Lung (tissue), 12 donors: ENCODE results near the gene MTRR. TPM values are rescaled to one million over a fixed set of nuclear protein-coding genes. Genes with fewer than 3 reads are reported as not detected.

Experiments used
- ATAC-seq: fragments of 200-7000 bp; cut with Tn5 transposase; one replicate; pipeline ENCODE4 v1.9.1; 2020; ENCODE audit warnings: moderate number of reproducible peaks; ENCODE audit not compliant: insufficient read depth, low FRiP score
- DNase-seq, 3 donors: peaks; one replicate each; pipeline ENCODE4 v3.0.0-alpha.2; 2013 to 2017
- H3K27ac ChIP-seq, 2 donors: one replicate each; pipeline ENCODE4 v1.5.1; 2013; ENCODE audit warnings: mild to moderate bottlenecking in 2 of 2, moderate library complexity in 2 of 2, control low read depth in 1 of 2, inconsistent platforms in 1 of 2, low read depth in 1 of 2, low read length in 1 of 2
- H3K27me3 ChIP-seq, 3 donors: one replicate each; pipeline ENCODE4 v1.5.1; 2013; ENCODE audit warnings: low read length in 2 of 3; ENCODE audit not compliant: control insufficient read depth in 3 of 3, insufficient read depth in 3 of 3
- H3K36me3 ChIP-seq, 4 donors: one replicate each; pipeline ENCODE4 v1.5.1; 2013; ENCODE audit warnings: low read length in 4 of 4, mild to moderate bottlenecking in 1 of 4, moderate library complexity in 1 of 4; ENCODE audit not compliant: control insufficient read depth in 4 of 4, insufficient read depth in 4 of 4
- H3K4me1 ChIP-seq, 5 donors: one replicate each; pipeline ENCODE4 v1.5.1; 2013; ENCODE audit warnings: low read length in 5 of 5, mild to moderate bottlenecking in 2 of 5, moderate library complexity in 1 of 5; ENCODE audit not compliant: control insufficient read depth in 5 of 5, insufficient read depth in 5 of 5
- H3K4me3 ChIP-seq: one replicate; pipeline ENCODE4 v1.5.1; 2013; ENCODE audit warnings: mild to moderate bottlenecking, control low read depth, moderate library complexity
- H3K9ac ChIP-seq, 2 donors: one replicate each; pipeline ENCODE4 v1.5.1; 2013; ENCODE audit warnings: low read length in 2 of 2, control low read depth in 1 of 2; ENCODE audit not compliant: insufficient read depth in 1 of 2
- H3K9me3 ChIP-seq, 4 donors: one replicate each; pipeline ENCODE4 v1.5.1; 2013; ENCODE audit warnings: low read length in 3 of 4, mild to moderate bottlenecking in 1 of 4, moderate library complexity in 1 of 4; ENCODE audit not compliant: control insufficient read depth in 4 of 4, insufficient read depth in 3 of 4
- CTCF ChIP-seq: IDR thresholded peaks from 2 replicates; pipeline ENCODE4 v1.5.1; 2012; ENCODE audit warnings: mild to moderate bottlenecking; ENCODE audit errors: control extremely low read depth, extremely low read depth
- WGBS, 2 donors: extraction: QIAGEN DNeasy Blood & Tissue Kit; methylation state at CpG; one replicate each; pipeline ENCODE4 v1.1.7; 2013; 5-methylcytosine and 5-hydroxymethylcytosine counted together
- polyA plus RNA-seq, 2 donors: library from polyadenylated mRNA; stranded (reverse); fragments of 200-250 nt; gene quantifications; one replicate each; pipeline ENCODE4 v1.2.1, GENCODE V29; 2013
- total RNA-seq, 2 donors: library from RNA; depleted of rRNA in 1 of 2; stranded (reverse); fragments of >200 nt in 1 of 2; gene quantifications; one replicate each; pipeline ENCODE4 v1.2.1, GENCODE V29; 2014 to 2021
- donor health status: control.
- donor health status: control.
- donor health status: Bipolar disorder and iron deficiency.
- donor health status: healthy.
- donor health status: DM: yes; HTN: yes; CAD: no.

MTRR gene
- total and polyA plus RNA-seq, 4 donors: 31.0 to 115 (median 72.1) TPM

DNA sequence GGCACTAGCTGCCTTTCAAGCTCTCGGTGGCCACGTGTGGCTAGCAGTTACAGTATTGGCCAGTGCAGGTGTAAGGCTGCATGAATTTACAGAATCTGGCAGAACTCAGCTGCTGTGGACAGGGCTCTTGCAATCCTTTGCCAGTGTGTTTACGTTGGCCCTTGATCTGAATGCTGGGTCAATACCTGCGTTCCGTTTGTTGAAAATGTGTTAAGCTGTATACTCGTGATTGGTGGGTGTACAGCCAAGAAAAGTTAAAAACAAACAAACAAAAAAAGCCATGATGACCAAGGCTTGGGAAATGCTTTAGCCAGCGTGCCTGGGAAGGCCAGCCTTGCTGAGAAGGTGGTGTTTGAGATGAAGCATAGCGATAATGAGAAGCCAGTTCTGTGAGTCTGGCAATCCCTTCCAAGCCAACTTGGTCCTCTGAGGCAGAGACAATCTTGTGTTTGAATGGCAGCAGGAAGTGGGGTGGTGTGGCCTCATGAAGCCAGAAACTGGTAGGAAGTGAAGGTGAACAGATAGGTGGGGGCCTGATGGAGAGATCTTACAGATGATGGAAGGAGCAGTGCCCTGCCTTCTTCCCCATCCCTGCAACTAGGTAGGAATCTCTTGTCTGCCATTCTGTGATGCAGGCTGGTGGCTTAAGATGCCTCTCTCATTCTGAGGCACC is 17.2 kb upstream of the MTRR start:
- H3K9ac ChIP-seq: no peak overlapping the region
- H3K27ac ChIP-seq: peak overlapping the region in 1 of 2 donors; percentile 5
- H3K36me3 ChIP-seq: no peaks in the 10 kb centered on the region
- TF ChIP-seq CTCF: no peak
- H3K9me3 ChIP-seq: peaks cover 0 to 2% (median 0%) of the 10 kb centered on the region in 4 donors
- H3K4me3 ChIP-seq: no peak overlapping the region
- ATAC-seq: no peak
- DNase-seq: peak in 1 of 3 donors; percentile 13
- peaks cover 0 to 13% (median 0%) of the 10 kb centered on the region in 3 donors for H3K27me3 ChIP-seq
- H3K4me1 ChIP-seq: peaks cover 0 to 20% (median 6%) of the 10 kb centered on the region in 5 donors
- WGBS, 2 donors: 70 to 75% methylated on average over 8 of the region's 8 CpGs

DNA sequence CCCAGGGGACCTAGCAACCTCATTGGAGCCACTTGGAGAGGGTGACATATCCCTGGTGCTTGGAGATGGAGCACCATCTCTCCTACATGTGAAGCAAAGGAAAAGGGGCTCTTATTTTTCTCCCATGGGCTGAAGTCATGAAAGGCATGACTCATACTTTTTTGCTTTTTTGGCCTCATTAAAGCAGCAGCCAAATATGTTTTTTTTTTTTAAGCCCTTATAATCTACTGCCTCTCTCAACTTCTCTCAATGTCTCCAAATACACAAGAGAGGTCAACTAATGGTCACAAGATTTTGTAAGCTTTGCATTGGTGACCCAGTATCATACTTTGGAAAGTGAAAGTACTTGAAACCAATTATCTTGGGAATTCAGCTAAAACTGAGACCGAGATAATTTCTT is 16.4 kb upstream of the MTRR start:
- ATAC-seq (no peak), DNase-seq (peak in 2 of 3 donors; percentile 29 to 33)
- TF ChIP-seq CTCF: no peak
- WGBS, 2 donors: 65 to 78% methylated on average over 1 of the region's 1 CpG
- H3K9ac ChIP-seq: no peak overlapping the region
- no peak overlapping the region for H3K4me3 ChIP-seq
- H3K9me3 ChIP-seq: peaks cover 0 to 2% (median 0%) of the 10 kb centered on the region in 4 donors
- peaks cover 0 to 20% (median 6%) of the 10 kb centered on the region in 5 donors for H3K4me1 ChIP-seq
- H3K27ac ChIP-seq: no peak overlapping the region
- H3K27me3 ChIP-seq: peaks cover 0 to 13% (median 0%) of the 10 kb centered on the region in 3 donors
- peaks cover 0 to 1% (median under 1%) of the 10 kb centered on the region in 4 donors for H3K36me3 ChIP-seq

- 67 to 71% methylated on average over 2 of the region's 2 CpGs for WGBS, 2 donors
- DNase-seq: no peak
- no peak for ATAC-seq
- H3K9ac ChIP-seq: no peak overlapping the region
- peaks cover 0 to 6% (median 3%) of the 10 kb centered on the region in 4 donors for H3K36me3 ChIP-seq
- peaks cover 0 to 20% (median 6%) of the 10 kb centered on the region in 5 donors for H3K4me1 ChIP-seq
- no peak overlapping the region for H3K27ac ChIP-seq
- peaks cover 0 to 13% (median 0%) of the 10 kb centered on the region in 3 donors for H3K27me3 ChIP-seq
- peaks cover 0 to 2% (median 0%) of the 10 kb centered on the region in 4 donors for H3K9me3 ChIP-seq
- no peak for TF ChIP-seq CTCF
- H3K4me3 ChIP-seq: no peak overlapping the region
Observed at GRCh38 chr5:7852988-7853387, 16.0 kb upstream of the MTRR start.

DNA sequence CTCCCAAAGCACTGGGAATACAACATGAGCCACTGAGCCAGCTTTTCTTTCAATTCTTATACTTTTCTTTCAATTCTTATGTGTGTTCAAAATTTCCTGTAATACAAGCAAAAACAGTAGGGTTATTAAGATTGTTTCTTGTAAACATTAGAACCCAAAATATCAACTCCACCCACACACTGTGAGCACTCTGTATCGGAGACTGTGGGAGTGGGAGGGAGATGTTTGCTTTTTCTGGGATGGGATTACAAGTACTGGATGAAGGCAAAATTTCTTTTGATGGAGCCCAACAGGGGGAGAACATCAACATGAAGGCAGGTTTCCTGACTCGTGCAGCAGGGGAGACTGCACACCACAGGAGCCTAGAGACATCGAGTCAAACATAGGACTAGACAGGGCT is 13.3 kb upstream of the MTRR start:
- DNase-seq (no peak), ATAC-seq (no peak)
- no peak overlapping the region for H3K9ac ChIP-seq
- H3K4me1 ChIP-seq: peaks cover 0 to 12% (median 6%) of the 10 kb centered on the region in 5 donors
- no peak overlapping the region for H3K4me3 ChIP-seq
- WGBS, 2 donors: 70 to 73% methylated on average over 3 of the region's 3 CpGs
- peaks cover 3 to 10% (median 8%) of the 10 kb centered on the region in 4 donors for H3K36me3 ChIP-seq
- no peak for TF ChIP-seq CTCF
- H3K27me3 ChIP-seq: no peaks in the 10 kb centered on the region
- no peak overlapping the region for H3K27ac ChIP-seq
- no peaks in the 10 kb centered on the region for H3K9me3 ChIP-seq
